GM21390 (cell line): Measurements from ENCODE around the gene HOXA6.

Source experiments
- ATAC-seq: cut with Tn5 transposase; IDR thresholded peaks from one replicate; pipeline ENCODE4 v1.9.1; 2021; ENCODE audit not compliant: unreplicated experiment

HOXA6 gene

GRCh38 chr7:27141137-27141922, 6.2 kb downstream of the HOXA6 start:
- ATAC-seq: no peak

GRCh38 chr7:27140126-27140857, 7.3 kb downstream of the HOXA6 start:
- ATAC-seq: no peak

GRCh38 chr7:27139334-27140125, 8.0 kb downstream of the HOXA6 start:
- no peak for ATAC-seq

- no peak for ATAC-seq
Measured at GRCh38 chr7:27138985-27139333, 8.6 kb downstream of the HOXA6 start.

- ATAC-seq: no peak
Measured at GRCh38 chr7:27138472-27138871, 9.1 kb downstream of the HOXA6 start.

- ATAC-seq: no peak
Measured at GRCh38 chr7:27137640-27138315, 9.8 kb downstream of the HOXA6 start.

- no peak for ATAC-seq
Measured at GRCh38 chr7:27134392-27134791, 13.2 kb downstream of the HOXA6 start.

- ATAC-seq: no peak
Measured at GRCh38 chr7:27133409-27134231, 14.0 kb downstream of the HOXA6 start.

GRCh38 chr7:27132978-27133377, 14.6 kb downstream of the HOXA6 start:
- ATAC-seq: no peak

- ATAC-seq: no peak
Measured at GRCh38 chr7:27132214-27132613, 15.4 kb downstream of the HOXA6 start.

- no peak for ATAC-seq
Measured at GRCh38 chr7:27131390-27131819, 16.2 kb downstream of the HOXA6 start.

- no peak for ATAC-seq
Measured at GRCh38 chr7:27130540-27131389, 16.8 kb downstream of the HOXA6 start, which contains the start of gene HOXA4. HOXA4 (minus strand) TSS chr7:27130757; CDS start chr7:27130733, 24 bp downstream.

- ATAC-seq: no peak
Measured at GRCh38 chr7:27129729-27130539, 17.6 kb downstream of the HOXA6 start.

GRCh38 chr7:27128776-27129728, 18.5 kb downstream of the HOXA6 start:
- no peak for ATAC-seq

- no peak for ATAC-seq
Measured at GRCh38 chr7:27128034-27128433, 19.5 kb downstream of the HOXA6 start.

GRCh38 chr7:27126596-27127327, 20.8 kb downstream of the HOXA6 start:
- ATAC-seq: no peak

- ATAC-seq: no peak
Measured at GRCh38 chr7:27125986-27126394, 21.6 kb downstream of the HOXA6 start.
